ENCODE data around the gene HSPB1.
A peak's percentile ranks its signal among the peaks of the same experiment; 100 is the strongest.

DNA sequence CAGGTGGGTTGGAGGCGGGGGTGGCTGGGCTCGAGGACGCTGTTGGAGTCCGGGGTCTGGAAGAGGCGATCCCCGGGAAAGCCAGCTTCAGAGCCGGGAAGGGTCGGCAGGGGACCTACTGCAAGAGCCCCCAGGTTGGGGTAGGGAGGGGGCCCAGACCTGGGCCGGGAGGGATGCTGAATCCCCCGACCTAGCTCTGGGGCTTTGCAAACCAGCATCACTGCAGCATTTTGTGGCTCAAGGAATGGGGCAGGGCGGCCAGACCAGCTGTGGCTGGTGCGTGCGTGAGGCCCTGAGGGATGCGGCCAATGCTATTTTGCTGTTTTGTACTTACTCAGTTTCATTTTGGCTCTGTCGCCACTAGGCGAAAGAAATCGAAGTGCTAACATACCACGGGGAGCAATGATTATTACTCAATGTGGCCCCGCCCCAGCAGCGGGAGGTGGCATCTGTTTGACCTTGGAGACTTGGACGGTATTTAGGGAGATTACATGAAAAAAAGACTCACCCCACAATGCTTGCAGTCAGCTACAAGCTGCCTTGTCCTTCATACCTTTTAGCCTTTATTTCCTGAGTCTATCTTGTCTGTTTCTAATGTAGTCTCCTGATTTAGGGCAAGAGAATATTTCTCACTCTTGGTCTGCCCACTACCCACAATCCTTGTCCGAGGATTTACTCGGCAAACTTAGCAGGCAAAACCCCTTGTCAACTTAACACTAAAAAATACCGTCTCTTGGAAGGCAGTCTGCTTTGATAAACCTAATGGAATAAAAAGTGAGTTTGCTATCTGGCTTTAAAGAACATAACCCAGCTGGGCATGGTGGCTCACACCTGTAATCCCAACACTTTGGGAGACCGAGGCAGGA lies 16.2 kb downstream of the HSPB1 start:
- TF ChIP-seq, protein P1, sequence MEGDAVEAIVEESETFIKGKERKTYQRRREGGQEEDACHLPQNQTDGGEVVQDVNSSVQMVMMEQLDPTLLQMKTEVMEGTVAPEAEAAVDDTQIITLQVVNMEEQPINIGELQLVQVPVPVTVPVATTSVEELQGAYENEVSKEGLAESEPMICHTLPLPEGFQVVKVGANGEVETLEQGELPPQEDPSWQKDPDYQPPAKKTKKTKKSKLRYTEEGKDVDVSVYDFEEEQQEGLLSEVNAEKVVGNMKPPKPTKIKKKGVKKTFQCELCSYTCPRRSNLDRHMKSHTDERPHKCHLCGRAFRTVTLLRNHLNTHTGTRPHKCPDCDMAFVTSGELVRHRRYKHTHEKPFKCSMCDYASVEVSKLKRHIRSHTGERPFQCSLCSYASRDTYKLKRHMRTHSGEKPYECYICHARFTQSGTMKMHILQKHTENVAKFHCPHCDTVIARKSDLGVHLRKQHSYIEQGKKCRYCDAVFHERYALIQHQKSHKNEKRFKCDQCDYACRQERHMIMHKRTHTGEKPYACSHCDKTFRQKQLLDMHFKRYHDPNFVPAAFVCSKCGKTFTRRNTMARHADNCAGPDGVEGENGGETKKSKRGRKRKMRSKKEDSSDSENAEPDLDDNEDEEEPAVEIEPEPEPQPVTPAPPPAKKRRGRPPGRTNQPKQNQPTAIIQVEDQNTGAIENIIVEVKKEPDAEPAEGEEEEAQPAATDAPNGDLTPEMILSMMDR (IDR thresholded peaks at IDR 0.05; ENCODE audit: low read depth, low read length), result peak; percentile 23; the same call in 1 of the 2 replicates
- no peak for TF ChIP-seq EZH2phosphoT487 (IDR thresholded peaks at IDR 0.05; ENCODE audit: low read depth)
